ENCODE measurements around the gene SH3PXD2B.

DNA sequence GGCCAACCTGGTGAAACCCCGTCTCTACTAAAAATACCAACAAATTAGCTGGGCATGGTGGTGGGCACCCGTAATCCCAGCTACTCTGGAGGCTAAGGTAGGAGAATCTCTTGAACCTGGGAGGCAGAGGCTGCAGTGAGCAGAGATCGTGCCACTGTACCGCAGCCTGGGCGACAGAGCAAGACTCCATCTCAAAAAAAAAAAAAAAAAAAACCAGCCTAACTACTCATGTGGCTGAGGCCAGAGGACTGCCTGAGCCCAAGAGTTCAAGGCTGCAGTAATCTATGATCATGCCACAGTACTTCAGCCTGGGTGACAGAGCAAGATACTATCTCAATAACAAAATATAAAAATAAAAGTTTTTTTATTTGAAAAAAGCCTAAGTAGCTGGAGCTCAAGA is 174.0 kb downstream of the SH3PXD2B start:
- TF ChIP-seq EZH2phosphoT487 (IDR thresholded peaks at IDR 0.05; ENCODE audit: insufficient read depth, low read depth) = no peak
- no peak for TF ChIP-seq EZH2 (IDR thresholded peaks at IDR 0.05; ENCODE audit: insufficient read depth, poor library complexity, severe bottlenecking)
